HepG2 (cell line): ENCODE data around the gene PLN. TPM values are rescaled to one million over a fixed set of nuclear protein-coding genes. Genes with fewer than 3 reads are reported as not detected.

Source experiments
- ATAC-seq: fragments of 200-7000 bp; cut with Tn5 transposase; 3 replicates; pipeline ENCODE4 v1.9.1; 2020; ENCODE audit warnings: mild to moderate bottlenecking, moderate library complexity
- BruUV-seq: library from RNA; stranded (reverse); fragments of 400-500 nt; replicated peaks from 2 replicates; lab custom pipeline; 2021; lab: Mats Ljungman, UMichigan
- CTCF ChIA-PET: fragments of 300-600 bp; formaldehyde crosslinking; extraction: SDS; loops from one replicate; lab custom pipeline; 2021; ENCODE audit warnings: low total read pairs, inconsistent platforms, low intra/inter-chr PET ratio; lab: Yijun Ruan, JAX
- POLR2A ChIA-PET: fragments of 350-600 bp; sonication (Branson Sonifier 250); formaldehyde crosslinking; loops from one replicate; lab custom pipeline; 2020; ENCODE audit warnings: antibody characterized with exemption, inconsistent platforms; lab: Yijun Ruan, JAX
- DNase-seq: peaks from one replicate; pipeline ENCODE4 v3.0.0-alpha.2; 2015; ENCODE audit warnings: low spot score
- FAIRE-seq: peaks from 3 replicates; lab custom pipeline; 2011; peaks lifted over from hg19 to GRCh38; lab: Jason Lieb, UNC
- H2AFZ ChIP-seq: one replicate; pipeline ENCODE4 v1.6.1; 2011; ENCODE audit warnings: low read length, inconsistent platforms
- H3K27ac ChIP-seq: fragments of 300-600 bp; 3 replicates; pipeline ENCODE4 v1.8.0; 2011; ENCODE audit warnings: mixed run types, mild to moderate bottlenecking, mixed read lengths, low read length, inconsistent platforms; ENCODE audit not compliant: insufficient read depth; ENCODE audit errors: extremely low read length
- H3K27me3 ChIP-seq, 2 experiments: fragments of 200-600 bp in 1 of 2; 2 replicates in 1 of 2; 3 replicates in 1 of 2; pipeline versions ENCODE4 v1.6.0 to v1.8.0; 2011; ENCODE audit warnings: low read length in 2 of 2, mild to moderate bottlenecking in 2 of 2, moderate library complexity in 2 of 2, inconsistent platforms in 1 of 2; ENCODE audit not compliant: insufficient read depth in 2 of 2, control insufficient read depth in 1 of 2
- H3K36me3 ChIP-seq, 2 experiments: fragments of 200-600 bp in 1 of 2; replicated peaks in 1 of 2; 2 replicates in 1 of 2; 3 replicates in 1 of 2; pipeline versions ENCODE4 v1.5.1 to v1.8.0; 2011; ENCODE audit warnings: low read length in 2 of 2, inconsistent platforms in 1 of 2; ENCODE audit not compliant: insufficient read depth in 2 of 2, control insufficient read depth in 1 of 2
- H3K4me1 ChIP-seq: 2 replicates; pipeline ENCODE4 v1.5.1; 2012; ENCODE audit warnings: low read length, inconsistent platforms; ENCODE audit not compliant: insufficient read depth
- H3K4me2 ChIP-seq: 2 replicates; pipeline ENCODE4 v1.6.0; 2011; ENCODE audit warnings: low read depth, low read length, inconsistent platforms
- H3K4me3 ChIP-seq, 3 experiments: fragments of 200-600 bp in 1 of 3; sonication (generic), shearing (Covaris generic) in 1 of 3; replicated peaks in 1 of 3; 2 replicates each; pipeline ENCODE4 v1.5.1; 2011 to 2016; ENCODE audit warnings: low read length in 3 of 3, inconsistent platforms in 2 of 3, low read depth in 2 of 3, mild to moderate bottlenecking in 2 of 3, control low read depth in 1 of 3, mixed read lengths in 1 of 3; ENCODE audit not compliant: insufficient read depth in 1 of 3
- H3K79me2 ChIP-seq: one replicate; pipeline ENCODE4 v1.6.1; 2011; ENCODE audit warnings: low read length, inconsistent platforms; ENCODE audit not compliant: insufficient read depth
- H3K9ac ChIP-seq: 2 replicates; pipeline ENCODE4 v1.6.0; 2011; ENCODE audit warnings: mild to moderate bottlenecking, low read depth, low read length, inconsistent platforms; ENCODE audit not compliant: insufficient read depth
- H3K9me3 ChIP-seq: 2 replicates; pipeline ENCODE4 v1.5.1; 2012; ENCODE audit warnings: mild to moderate bottlenecking, low read length
- H4K20me1 ChIP-seq: 2 replicates; pipeline ENCODE4 v1.6.0; 2011; ENCODE audit warnings: inconsistent platforms, mild to moderate bottlenecking, low read length, moderate library complexity; ENCODE audit not compliant: insufficient read depth
- GZF1 ChIP-seq: sonication (generic); formaldehyde crosslinking; IDR thresholded peaks from 2 replicates; pipeline ENCODE4 v1.5.1; 2020; ENCODE audit warnings: mild to moderate bottlenecking, missing genetic modification reagents
- PCBP1 ChIP-seq: fragments of 200-400 bp; formaldehyde crosslinking; IDR thresholded peaks from 2 replicates; pipeline ENCODE4 v1.6.1; 2017; ENCODE audit warnings: mild to moderate bottlenecking, low read depth, low read length, borderline replicate concordance
- RBFOX2 ChIP-seq: fragments of 200-400 bp; formaldehyde crosslinking; IDR thresholded peaks from 2 replicates; pipeline ENCODE4 v1.6.1; 2017; ENCODE audit warnings: low read depth, mild to moderate bottlenecking, low read length
- RFX3 ChIP-seq: IDR thresholded peaks from 2 replicates; pipeline ENCODE4 v1.6.1; 2016; ENCODE audit warnings: missing biosample characterization, missing genetic modification reagents
- TP53 ChIP-seq: sonication (generic); formaldehyde crosslinking; conservative IDR thresholded peaks from 2 replicates; pipeline ENCODE4 v1.4.0; 2020; ENCODE audit warnings: missing genetic modification reagents
- ZFP37 ChIP-seq: sonication (generic); formaldehyde crosslinking; IDR thresholded peaks from 2 replicates; pipeline ENCODE4 v1.4.0; 2020; ENCODE audit warnings: missing genetic modification reagents, borderline replicate concordance
- ZFX ChIP-seq: sonication (generic); formaldehyde crosslinking; IDR thresholded peaks from 2 replicates; pipeline ENCODE4 v1.4.0; 2020; ENCODE audit warnings: mild to moderate bottlenecking, low read depth, missing genetic modification reagents, moderate library complexity
- ZNF101 ChIP-seq: sonication (generic); formaldehyde crosslinking; IDR thresholded peaks from 2 replicates; pipeline ENCODE4 v1.4.0; 2020; ENCODE audit warnings: mild to moderate bottlenecking, low read depth, missing genetic modification reagents, borderline replicate concordance
- ZNF616 ChIP-seq: sonication (generic); formaldehyde crosslinking; IDR thresholded peaks from 2 replicates; pipeline ENCODE4 v1.5.0; 2020; ENCODE audit warnings: low read depth, mild to moderate bottlenecking, missing genetic modification reagents
- ZNF747 ChIP-seq: sonication (generic); formaldehyde crosslinking; IDR thresholded peaks from 2 replicates; pipeline ENCODE4 v1.8.1; 2023; ENCODE audit warnings: missing genetic modification reagents, mild to moderate bottlenecking, borderline replicate concordance
- ZSCAN21 ChIP-seq: sonication (generic); formaldehyde crosslinking; IDR thresholded peaks from 2 replicates; pipeline ENCODE4 v1.8.0; 2022; ENCODE audit warnings: mild to moderate bottlenecking, missing genetic modification reagents, moderate library complexity, borderline replicate concordance
- WGBS: methylation state at CpG from one replicate; pipeline ENCODE4 v1.1.6; 2017; ENCODE audit warnings: low lambda C conversion rate; 5-methylcytosine and 5-hydroxymethylcytosine counted together
- in situ Hi-C: cut with HindIII; loops from 2 replicates; pipeline ENCODE4 v1.10.0; 2017; ENCODE audit warnings: low pct_unique_long_range_greater_than_20kb; ENCODE audit not compliant: extremely low pct_ligation_motif_present
- intact Hi-C: fragments of 100-400 bp; cut with micrococcal nuclease; formaldehyde crosslinking; loops from one replicate; pipeline ENCODE4 v1.10.0; 2022; ENCODE audit not compliant: unreplicated experiment
- polyA plus RNA-seq, 8 experiments: library from polyadenylated mRNA; depleted of rRNA in 3 of 8; stranded (reverse) in 7 of 8; unstranded in 1 of 8; fragments of >200 nt; fragmentation: Illumina TruSeq in 4 of 8; extraction: Trizol in 4 of 8; gene quantifications; 2 replicates each; pipeline versions ENCODE4 v1.2.1 to v1.2.3, GENCODE V29; 2011 to 2016; ENCODE audit warnings: low read depth in 4 of 8, missing spikeins in 1 of 8, mixed read lengths in 1 of 8; ENCODE audit not compliant: insufficient read depth in 1 of 8
- total RNA-seq, 5 experiments: library from RNA; depleted of rRNA; stranded (reverse); fragments of >200 nt; fragmentation: Illumina TruSeq; extraction: Trizol; gene quantifications; 2 replicates each; pipeline ENCODE4 v1.2.3, GENCODE V29; 2016; ENCODE audit warnings: low read depth in 1 of 5
- TF ChIP-seq, protein P1 (sequence below): sonication (generic); formaldehyde crosslinking; IDR thresholded peaks from 2 replicates; pipeline ENCODE4 v1.4.0; 2020; ENCODE audit warnings: mild to moderate bottlenecking, missing genetic modification reagents
- TF ChIP-seq, protein P2 (sequence below): sonication (generic); formaldehyde crosslinking; IDR thresholded peaks from 2 replicates; pipeline ENCODE4 v1.5.0; 2020; ENCODE audit warnings: mild to moderate bottlenecking, missing genetic modification reagents, borderline replicate concordance

PLN gene
- total and polyA plus RNA-seq, 2 of the 13 experiments (the other 11 are each of a cell fraction or from before 2014, with no cell fraction given) = not detected

DNA sequence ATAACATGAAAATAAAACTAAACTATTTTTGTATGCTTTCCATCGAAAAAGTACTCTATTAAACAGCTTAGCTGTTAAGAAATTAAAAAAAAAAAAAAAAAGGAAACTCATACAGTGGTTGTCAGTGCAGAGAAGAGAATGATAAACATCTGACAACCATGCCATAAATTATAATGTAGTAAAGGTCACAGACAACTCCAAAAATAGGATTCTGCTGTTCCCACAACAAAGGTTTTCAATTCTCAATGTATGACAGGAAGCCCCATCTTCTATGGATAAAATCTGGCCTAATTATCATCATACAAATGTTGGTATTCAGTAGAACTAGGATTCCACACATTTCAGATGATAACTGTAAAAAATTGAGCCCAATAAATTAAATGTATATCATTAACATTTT lies 5.0 kb downstream of the PLN start (continued):
- no peak for TF ChIP-seq ZNF747

DNA sequence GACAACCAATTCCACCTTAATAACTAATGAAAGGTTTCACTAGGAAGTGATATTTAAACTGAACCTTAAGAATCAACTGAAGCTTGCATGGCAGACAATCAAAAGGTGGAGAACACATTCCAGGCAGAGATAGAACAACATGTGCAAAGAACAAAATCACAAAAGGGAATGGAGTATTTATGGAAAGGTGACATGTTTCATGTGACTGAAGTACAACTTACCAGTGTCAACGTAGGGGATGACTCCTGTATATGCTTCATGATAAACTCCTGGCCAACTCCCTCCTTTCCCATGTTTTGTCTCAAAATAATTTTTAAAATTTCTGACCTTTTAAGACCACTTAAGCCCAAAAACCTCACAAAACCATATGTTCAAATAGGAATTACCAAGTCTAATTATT lies 6.6 kb downstream of the PLN start:
- ChIA-PET CTCF (no interaction called here), POLR2A (no interaction called here)
- TF ChIP-seq, protein P1, sequence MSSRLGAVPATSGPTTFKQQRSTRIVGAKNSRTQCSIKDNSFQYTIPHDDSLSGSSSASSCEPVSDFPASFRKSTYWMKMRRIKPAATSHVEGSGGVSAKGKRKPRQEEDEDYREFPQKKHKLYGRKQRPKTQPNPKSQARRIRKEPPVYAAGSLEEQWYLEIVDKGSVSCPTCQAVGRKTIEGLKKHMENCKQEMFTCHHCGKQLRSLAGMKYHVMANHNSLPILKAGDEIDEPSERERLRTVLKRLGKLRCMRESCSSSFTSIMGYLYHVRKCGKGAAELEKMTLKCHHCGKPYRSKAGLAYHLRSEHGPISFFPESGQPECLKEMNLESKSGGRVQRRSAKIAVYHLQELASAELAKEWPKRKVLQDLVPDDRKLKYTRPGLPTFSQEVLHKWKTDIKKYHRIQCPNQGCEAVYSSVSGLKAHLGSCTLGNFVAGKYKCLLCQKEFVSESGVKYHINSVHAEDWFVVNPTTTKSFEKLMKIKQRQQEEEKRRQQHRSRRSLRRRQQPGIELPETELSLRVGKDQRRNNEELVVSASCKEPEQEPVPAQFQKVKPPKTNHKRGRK (CRISPR knock-in tag) = no peak
- TF ChIP-seq ZFP37 (CRISPR knock-in tag) (no peak), PCBP1 (no peak), TP53 (no peak), ZSCAN21 (CRISPR knock-in tag) (no peak), ZNF616 (CRISPR knock-in tag) (no peak), RFX3 (CRISPR knock-in tag) (no peak), ZNF101 (CRISPR knock-in tag) (no peak), RBFOX2 (no peak), ZFX (CRISPR knock-in tag) (no peak), GZF1 (CRISPR knock-in tag) (no peak)
- TF ChIP-seq, protein P2, sequence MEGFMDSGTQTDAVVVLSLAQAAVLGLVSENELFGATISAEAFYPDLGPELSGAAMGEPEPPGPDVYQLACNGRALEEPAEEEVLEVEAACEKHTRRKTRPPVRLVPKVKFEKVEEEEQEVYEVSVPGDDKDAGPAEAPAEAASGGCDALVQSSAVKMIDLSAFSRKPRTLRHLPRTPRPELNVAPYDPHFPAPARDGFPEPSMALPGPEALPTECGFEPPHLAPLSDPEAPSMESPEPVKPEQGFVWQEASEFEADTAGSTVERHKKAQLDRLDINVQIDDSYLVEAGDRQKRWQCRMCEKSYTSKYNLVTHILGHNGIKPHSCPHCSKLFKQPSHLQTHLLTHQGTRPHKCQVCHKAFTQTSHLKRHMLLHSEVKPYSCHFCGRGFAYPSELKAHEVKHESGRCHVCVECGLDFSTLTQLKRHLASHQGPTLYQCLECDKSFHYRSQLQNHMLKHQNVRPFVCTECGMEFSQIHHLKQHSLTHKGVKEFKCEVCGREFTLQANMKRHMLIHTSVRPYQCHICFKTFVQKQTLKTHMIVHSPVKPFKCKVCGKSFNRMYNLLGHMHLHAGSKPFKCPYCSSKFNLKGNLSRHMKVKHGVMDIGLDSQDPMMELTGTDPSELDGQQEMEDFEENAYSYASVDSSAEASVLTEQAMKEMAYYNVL (CRISPR knock-in tag) = no peak
- Histone ChIP-seq H3K4me2 (no peak overlapping the region), H4K20me1 (no peaks in the 10 kb centered on the region), H3K79me2 (no peaks in the 10 kb centered on the region), H3K9me3 (no peaks in the 10 kb centered on the region), H2AFZ (no peak overlapping the region), H3K27ac (no peak overlapping the region), H3K4me1 (no peaks in the 10 kb centered on the region), H3K4me3 (no peak overlapping the region), H3K9ac (no peak overlapping the region), H3K27me3 (no peaks in the 10 kb centered on the region), H3K36me3 (no peaks in the 10 kb centered on the region)
- FAIRE-seq (no peak), ATAC-seq (no peak), DNase-seq (no peak)
- intact Hi-C loops = no loop called here
- no TSS peak for BruUV-seq
- 36% methylated on average over 1 of the region's 1 CpG for WGBS
- in situ Hi-C loops = no loop called here
